GM18505 (cell line): ENCODE data around the gene KPTN.

Source experiments
- ATAC-seq: cut with Tn5 transposase; IDR thresholded peaks from one replicate; pipeline ENCODE4 v1.9.1; 2021; ENCODE audit not compliant: unreplicated experiment
- POLR2A ChIP-seq: IDR thresholded peaks from 4 replicates; pipeline ENCODE4 v1.6.1; 2011; ENCODE audit warnings: borderline replicate concordance; ENCODE audit not compliant: insufficient read depth, insufficient read length; ENCODE audit errors: extremely low read depth

Gene KPTN

GRCh38 chr19:47483800-47484690 is at the start of gene KPTN:
Gene KPTN, minus strand, starts transcription at chr19:47484219. Its CDS starts 59 bp downstream, at chr19:47484160.
- TF ChIP-seq POLR2A, result peak; percentile 90
- peak; percentile 67 for ATAC-seq

- no peak for ATAC-seq
- TF ChIP-seq POLR2A, result no peak
Observed at GRCh38 chr19:47531640-47532387, 47.8 kb upstream of the KPTN start.

- TF ChIP-seq POLR2A, result no peak
- no peak for ATAC-seq
Observed at GRCh38 chr19:47529018-47529742, 45.2 kb upstream of the KPTN start.

- no peak for TF ChIP-seq POLR2A
- no peak for ATAC-seq
Observed at GRCh38 chr19:47526798-47527197, 42.8 kb upstream of the KPTN start.

- ATAC-seq, result no peak
- no peak for TF ChIP-seq POLR2A
Observed at GRCh38 chr19:47523473-47523872, 39.5 kb upstream of the KPTN start.

- no peak for ATAC-seq
Observed at GRCh38 chr19:47521473-47522180, 37.6 kb upstream of the KPTN start.

GRCh38 chr19:47520839-47521238 is 36.8 kb upstream of the KPTN start:
- no peak for ATAC-seq
- no peak for TF ChIP-seq POLR2A

More at GRCh38 chr19:47521473-47522180, 37.6 kb upstream of the KPTN start:
- no peak for TF ChIP-seq POLR2A

GRCh38 chr19:47520343-47520806 is 36.4 kb upstream of the KPTN start:
- no peak for ATAC-seq
- TF ChIP-seq POLR2A, result no peak

GRCh38 chr19:47518854-47519253 is 34.8 kb upstream of the KPTN start:
- ATAC-seq, result no peak
- TF ChIP-seq POLR2A, result no peak

- TF ChIP-seq POLR2A, result no peak
- ATAC-seq, result no peak
Observed at GRCh38 chr19:47518139-47518538, 34.1 kb upstream of the KPTN start.

GRCh38 chr19:47514869-47515588 is 31.0 kb upstream of the KPTN start, which contains the start of gene NAPA:
Gene NAPA, minus strand, starts transcription at chr19:47515063. Its CDS starts 123 bp downstream, at chr19:47514940.
- peak; percentile 92 for TF ChIP-seq POLR2A
- peak; percentile 85 for ATAC-seq
